ENCODE results near the gene RNU2-1.
"Not testable (repeated sequence)": the region's sequence is repeated elsewhere in the genome, so short reads cannot be mapped to it uniquely, and the experiment has no call there.

RNU2-1 gene

GRCh38 chr17:43233877-43234276 is at the start of gene RNU2-1:
TSS of gene RNU2-1 (minus strand) at chr17:43233977.
- DNase-seq (ENCODE audit: low read depth in 4 of 4, low spot score in 1 of 4): not testable (repeated sequence)

GRCh38 chr17:43272914-43273313 is 39.1 kb upstream of the RNU2-1 start:
- not testable (repeated sequence) for DNase-seq (ENCODE audit: low read depth in 4 of 4, low spot score in 1 of 4)

GRCh38 chr17:43272483-43272882 is 38.7 kb upstream of the RNU2-1 start:
- DNase-seq (ENCODE audit: low read depth in 4 of 4, low spot score in 1 of 4): not testable (repeated sequence)

- DNase-seq (ENCODE audit: low read depth in 4 of 4, low spot score in 1 of 4): not testable (repeated sequence)
These were observed 37.1 kb upstream of the RNU2-1 start for GRCh38 chr17:43270552-43271504.

GRCh38 chr17:43246456-43246855 is 12.7 kb upstream of the RNU2-1 start:
- not testable (repeated sequence) for DNase-seq (ENCODE audit: low read depth in 4 of 4, low spot score in 1 of 4)

GRCh38 chr17:43240596-43241352 is 7.0 kb upstream of the RNU2-1 start:
- not testable (repeated sequence) for DNase-seq (ENCODE audit: low read depth in 4 of 4, low spot score in 1 of 4)

- not testable (repeated sequence) for DNase-seq (ENCODE audit: low read depth in 4 of 4, low spot score in 1 of 4)
These were observed 5.8 kb upstream of the RNU2-1 start for GRCh38 chr17:43239597-43239996.

- not testable (repeated sequence) for DNase-seq (ENCODE audit: low read depth in 4 of 4, low spot score in 1 of 4)
These were observed 514 bp downstream of the RNU2-1 start for GRCh38 chr17:43233263-43233662.

GRCh38 chr17:43232021-43232699 is 1.6 kb downstream of the RNU2-1 start:
- DNase-seq (ENCODE audit: low read depth in 4 of 4, low spot score in 1 of 4): not testable (repeated sequence)

- not testable (repeated sequence) for DNase-seq (ENCODE audit: low read depth in 4 of 4, low spot score in 1 of 4)
These were observed 2.4 kb downstream of the RNU2-1 start for GRCh38 chr17:43231205-43232020.

GRCh38 chr17:43228020-43228782 is 5.6 kb downstream of the RNU2-1 start, which contains the start of gene CCDC200:
TSS of gene CCDC200 (minus strand) at chr17:43228623. CDS start at chr17:43228554, 69 bp downstream.
- DNase-seq (ENCODE audit: low read depth in 4 of 4, low spot score in 1 of 4): not testable (repeated sequence)

- DNase-seq (ENCODE audit: low read depth in 4 of 4, low spot score in 1 of 4): no peak
These were observed 7.4 kb downstream of the RNU2-1 start for GRCh38 chr17:43226393-43226792.

GRCh38 chr17:43224146-43224705 is 9.6 kb downstream of the RNU2-1 start:
- DNase-seq (ENCODE audit: low read depth in 4 of 4, low spot score in 1 of 4): no peak

- no peak for DNase-seq (ENCODE audit: low read depth in 4 of 4, low spot score in 1 of 4)
These were observed 13.2 kb downstream of the RNU2-1 start for GRCh38 chr17:43220511-43221125.

GRCh38 chr17:43219746-43220380 is 13.9 kb downstream of the RNU2-1 start:
- no peak for DNase-seq (ENCODE audit: low read depth in 4 of 4, low spot score in 1 of 4)

GRCh38 chr17:43219001-43219400 is 14.8 kb downstream of the RNU2-1 start:
- no peak for DNase-seq (ENCODE audit: low read depth in 4 of 4, low spot score in 1 of 4)

- DNase-seq (ENCODE audit: low read depth in 4 of 4, low spot score in 1 of 4): peak in 1 of 4 experiments; percentile 26
These were observed 16.1 kb downstream of the RNU2-1 start for GRCh38 chr17:43217614-43218087.
